HEK293 (cell line): ENCODE measurements around the gene PI4KA.

Source experiments
- BCL6B ChIP-seq: fragments of 450-650 bp; formaldehyde crosslinking; IDR thresholded peaks from 2 replicates; pipeline ENCODE4 v1.5.1; 2017; ENCODE audit warnings: missing biosample characterization, missing genetic modification characterization
- GLI2 ChIP-seq: fragments of 450-650 bp; formaldehyde crosslinking; IDR thresholded peaks from 2 replicates; pipeline ENCODE4; 2017; ENCODE audit warnings: missing biosample characterization, missing genetic modification characterization, low read depth, borderline replicate concordance
- GLIS1 ChIP-seq: fragments of 450-650 bp; formaldehyde crosslinking; IDR thresholded peaks from 2 replicates; pipeline ENCODE4 v1.5.1; 2016; ENCODE audit warnings: missing biosample characterization, missing genetic modification characterization
- HOXC10 ChIP-seq: sonication (generic); formaldehyde crosslinking; IDR thresholded peaks from 2 replicates; pipeline ENCODE4 v1.8.1; 2023; ENCODE audit warnings: mild to moderate bottlenecking, missing genetic modification reagents
- PATZ1 ChIP-seq: fragments of 450-650 bp; formaldehyde crosslinking; IDR thresholded peaks from 2 replicates; pipeline ENCODE4 v1.5.1; 2016; ENCODE audit warnings: missing biosample characterization, missing genetic modification characterization
- PRDM10 ChIP-seq: fragments of 450-650 bp; formaldehyde crosslinking; IDR thresholded peaks from 2 replicates; pipeline ENCODE4 v1.5.1; 2016; ENCODE audit warnings: missing biosample characterization, missing genetic modification characterization
- PRDM4 ChIP-seq: fragments of 450-650 bp; formaldehyde crosslinking; IDR thresholded peaks from 2 replicates; pipeline ENCODE4 v1.5.1; 2017; ENCODE audit warnings: missing biosample characterization, missing genetic modification characterization
- SALL2 ChIP-seq: fragments of 450-650 bp; formaldehyde crosslinking; IDR thresholded peaks from 2 replicates; pipeline ENCODE4 v1.5.0; 2017; ENCODE audit warnings: missing biosample characterization, mild to moderate bottlenecking, missing genetic modification characterization, borderline replicate concordance
- SP3 ChIP-seq: fragments of 450-650 bp; formaldehyde crosslinking; IDR thresholded peaks from 2 replicates; pipeline ENCODE4 v1.5.1; 2016; ENCODE audit warnings: missing biosample characterization, missing genetic modification characterization
- SP7 ChIP-seq: fragments of 450-650 bp; formaldehyde crosslinking; IDR thresholded peaks from 2 replicates; pipeline ENCODE4 v1.5.1; 2016; ENCODE audit warnings: missing biosample characterization, missing genetic modification characterization
- TSHZ1 ChIP-seq: fragments of 450-650 bp; formaldehyde crosslinking; IDR thresholded peaks from 2 replicates; pipeline ENCODE4 v1.5.1; 2016; ENCODE audit warnings: missing biosample characterization, missing genetic modification characterization, borderline replicate concordance
- WT1 ChIP-seq: fragments of 450-650 bp; formaldehyde crosslinking; IDR thresholded peaks from 2 replicates; pipeline ENCODE4 v1.5.1; 2016; ENCODE audit warnings: missing biosample characterization, missing genetic modification characterization
- ZBTB8A ChIP-seq: fragments of 450-650 bp; formaldehyde crosslinking; IDR thresholded peaks from 2 replicates; pipeline ENCODE4 v1.5.1; 2016; ENCODE audit warnings: missing biosample characterization, missing genetic modification characterization
- ZIC2 ChIP-seq: fragments of 450-650 bp; formaldehyde crosslinking; IDR thresholded peaks from 2 replicates; pipeline ENCODE4 v1.5.1; 2016; ENCODE audit warnings: missing biosample characterization, missing genetic modification characterization
- ZNF146 ChIP-seq: fragments of 450-650 bp; formaldehyde crosslinking; IDR thresholded peaks from 2 replicates; pipeline ENCODE4 v1.5.1; 2016; ENCODE audit warnings: missing biosample characterization, missing genetic modification characterization
- ZNF169 ChIP-seq: fragments of 450-650 bp; formaldehyde crosslinking; IDR thresholded peaks from 2 replicates; pipeline ENCODE4 v1.5.1; 2016; ENCODE audit warnings: missing biosample characterization, missing genetic modification characterization
- ZNF184 ChIP-seq: fragments of 450-650 bp; IDR thresholded peaks from 2 replicates; pipeline ENCODE4 v1.5.1; 2018; ENCODE audit warnings: missing biosample characterization, mild to moderate bottlenecking, missing genetic modification characterization
- ZNF223 ChIP-seq: fragments of 450-650 bp; formaldehyde crosslinking; IDR thresholded peaks from 2 replicates; pipeline ENCODE4 v1.5.1; 2016; ENCODE audit warnings: missing biosample characterization, missing genetic modification characterization
- ZNF362 ChIP-seq: fragments of 450-650 bp; formaldehyde crosslinking; IDR thresholded peaks from 2 replicates; pipeline ENCODE4 v1.5.1; 2016; ENCODE audit warnings: missing biosample characterization, missing genetic modification characterization
- ZNF585B ChIP-seq: fragments of 450-650 bp; formaldehyde crosslinking; IDR thresholded peaks from 2 replicates; pipeline ENCODE4 v1.5.1; 2016; ENCODE audit warnings: missing biosample characterization, missing genetic modification characterization
- ZNF670 ChIP-seq: fragments of 450-650 bp; formaldehyde crosslinking; IDR thresholded peaks from 2 replicates; pipeline ENCODE4 v1.5.1; 2016; ENCODE audit warnings: missing biosample characterization, missing genetic modification characterization, low read depth
- ZNF704 ChIP-seq: fragments of 450-650 bp; formaldehyde crosslinking; IDR thresholded peaks from 2 replicates; pipeline ENCODE4 v1.5.1; 2016; ENCODE audit warnings: missing biosample characterization, missing genetic modification characterization

The PI4KA gene

GRCh38 chr22:20777420-20778177, 81.0 kb downstream of the PI4KA start (continued):
- no peak for TF ChIP-seq PRDM4 (tag by site-specific recombination)
- TF ChIP-seq ZNF169 (tag by site-specific recombination) = no peak
- no peak for TF ChIP-seq SP3
- no peak for TF ChIP-seq ZNF704 (tag by site-specific recombination)
- no peak for TF ChIP-seq GLIS1 (tag by site-specific recombination)
- TF ChIP-seq ZNF585B (tag by site-specific recombination) = no peak
- TF ChIP-seq GLI2 (tag by site-specific recombination) = no peak
- TF ChIP-seq WT1 = peak; percentile 98
- 0 out of 2 replicates have a peak, but pooled peaks have one; percentile 15 for TF ChIP-seq PRDM10 (tag by site-specific recombination)
- TF ChIP-seq HOXC10 (CRISPR knock-in tag) = no peak
- peak; percentile 82; the same call in 1 of the 2 replicates for TF ChIP-seq TSHZ1 (tag by site-specific recombination)
- TF ChIP-seq SP7 (tag by site-specific recombination) = peak; percentile 82
- no peak for TF ChIP-seq BCL6B
- peak; percentile 46; the same call in 1 of the 2 replicates for TF ChIP-seq PATZ1 (tag by site-specific recombination)
- 0 out of 2 replicates have a peak, but pooled peaks have one; percentile 46 for TF ChIP-seq ZNF184 (tag by site-specific recombination)
- TF ChIP-seq ZIC2 = no peak
- no peak for TF ChIP-seq ZBTB8A (tag by site-specific recombination)
- TF ChIP-seq ZNF670 = no peak
- TF ChIP-seq ZNF146 (tag by site-specific recombination) = no peak
- TF ChIP-seq SALL2 (tag by site-specific recombination) = no peak
- no peak for TF ChIP-seq ZNF362
- TF ChIP-seq ZNF223 = no peak
